Measurements from ENCODE around the gene SCUBE1.
A peak's percentile ranks its signal among the peaks of the same experiment; 100 is the strongest.
"Not testable (repeated sequence)": the region's sequence is repeated elsewhere in the genome, so short reads cannot be mapped to it uniquely, and the experiment has no call there.

SCUBE1 gene

GRCh38 chr22:43355688-43356087 is 12.5 kb upstream of the SCUBE1 start:
- not testable (repeated sequence) for DNase-seq

GRCh38 chr22:43351966-43352345 is 8.8 kb upstream of the SCUBE1 start:
- no peak for DNase-seq

- no peak for DNase-seq
Observed at GRCh38 chr22:43349636-43350035, 6.5 kb upstream of the SCUBE1 start.

- DNase-seq = peak; percentile 79
Observed at GRCh38 chr22:43346521-43346929, 3.4 kb upstream of the SCUBE1 start.

GRCh38 chr22:43345761-43346301 is 2.7 kb upstream of the SCUBE1 start:
- DNase-seq = no peak

GRCh38 chr22:43345356-43345755 is 2.2 kb upstream of the SCUBE1 start:
- DNase-seq = no peak

- no peak for DNase-seq
Observed at GRCh38 chr22:43344520-43344787, 1.3 kb upstream of the SCUBE1 start.

- DNase-seq = no peak
Observed at GRCh38 chr22:43343670-43344519, 723 bp upstream of the SCUBE1 start.

GRCh38 chr22:43342347-43343261 is 568 bp downstream of the SCUBE1 start:
- DNase-seq = no peak

- no peak for DNase-seq
Observed at GRCh38 chr22:43341565-43341964, 1.6 kb downstream of the SCUBE1 start.

- no peak for DNase-seq
Observed at GRCh38 chr22:43338766-43339345, 4.3 kb downstream of the SCUBE1 start.

GRCh38 chr22:43337946-43338345 is 5.2 kb downstream of the SCUBE1 start:
- no peak for DNase-seq

GRCh38 chr22:43337385-43337784 is 5.8 kb downstream of the SCUBE1 start:
- DNase-seq = no peak

GRCh38 chr22:43334378-43334777 is 8.8 kb downstream of the SCUBE1 start:
- DNase-seq = no peak

GRCh38 chr22:43333978-43334377 is 9.2 kb downstream of the SCUBE1 start:
- DNase-seq = no peak

GRCh38 chr22:43333156-43333555 is 10.0 kb downstream of the SCUBE1 start:
- no peak for DNase-seq

- DNase-seq = no peak
Observed at GRCh38 chr22:43331698-43332097, 11.5 kb downstream of the SCUBE1 start.

- DNase-seq = no peak
Observed at GRCh38 chr22:43331069-43331451, 12.1 kb downstream of the SCUBE1 start.

GRCh38 chr22:43330178-43331068 is 12.7 kb downstream of the SCUBE1 start:
- DNase-seq = no peak

GRCh38 chr22:43329061-43329460 is 14.1 kb downstream of the SCUBE1 start:
- DNase-seq = no peak

GRCh38 chr22:43327157-43327438 is 16.1 kb downstream of the SCUBE1 start:
- no peak for DNase-seq

- no peak for DNase-seq
Observed at GRCh38 chr22:43326331-43327156, 16.6 kb downstream of the SCUBE1 start.

Data from CD4-positive, alpha-beta T cell treated with Interleukin-17A for 4 hours (primary cell).